ENCODE data around the gene VAV3. TPM values are rescaled to one million over a fixed set of nuclear protein-coding genes. Genes with fewer than 3 reads are reported as not detected.

Gene VAV3
- total and polyA plus RNA-seq, 10 donors = 10.5 to 63.0 (median 38.8) TPM

- no peak for DNase-seq
- H3K4me1 ChIP-seq = no peaks in the 10 kb centered on the region
- H3K9me3 ChIP-seq = peaks cover 0 to 19% (median 12%) of the 10 kb centered on the region in 8 donors
- 72 to 89% (median 80%) methylated on average over 2 of the region's 2 CpGs for WGBS, 5 donors
- peaks cover 0 to 47% (median 1%) of the 10 kb centered on the region in 6 donors for H3K36me3 ChIP-seq
- intact Hi-C loops (cut with DNase I; ENCODE audit: low total_unique reads) = no loop called here
- H3K27me3 ChIP-seq (replicated peaks in 1 of 7) = no peaks in the 10 kb centered on the region
- TF ChIP-seq CTCF (IDR thresholded peaks at IDR 0.05 in 8 of 11, conservative IDR thresholded peaks at IDR 0.05 in 3 of 11) (no peak), POLR2A (IDR thresholded peaks at IDR 0.05) (no peak), POLR2AphosphoS5 (IDR thresholded peaks at IDR 0.05) (no peak)
- H3K27ac ChIP-seq = no peak overlapping the region
- H3K4me3 ChIP-seq = no peak overlapping the region
Observed at GRCh38 chr1:107679411-107679953, 285.5 kb downstream of the VAV3 start.

DNA sequence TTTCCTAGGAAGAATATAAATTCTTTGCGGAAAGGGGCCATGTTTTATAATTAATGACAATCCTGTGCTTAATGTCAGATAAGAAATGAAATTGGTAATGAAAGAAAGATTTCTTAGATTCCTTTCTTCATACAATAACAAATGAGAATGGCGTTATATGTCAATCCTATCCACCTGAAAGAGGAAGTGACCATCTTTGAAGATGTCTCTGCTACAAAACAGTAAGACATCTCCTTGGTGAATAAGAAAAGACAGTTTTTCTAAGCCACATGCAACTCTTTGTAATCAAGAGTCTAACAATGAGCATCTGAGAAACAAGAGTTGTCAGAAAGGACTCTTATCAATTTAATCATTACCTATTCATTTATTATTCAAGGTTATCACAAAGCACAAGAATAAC lies 286.0 kb downstream of the VAV3 start:
- Histone ChIP-seq H3K9me3 (peaks cover 0 to 21% (median 13%) of the 10 kb centered on the region in 8 donors), H3K4me3 (no peak overlapping the region), H3K27me3 (replicated peaks in 1 of 7) (no peaks in the 10 kb centered on the region), H3K36me3 (peaks cover 0 to 45% (median 2%) of the 10 kb centered on the region in 6 donors), H3K4me1 (no peaks in the 10 kb centered on the region), H3K27ac (no peak overlapping the region)
- WGBS, 5 donors = 85 to 92% (median 91%) methylated on average over 2 of the region's 2 CpGs
- intact Hi-C loops (cut with DNase I; ENCODE audit: low total_unique reads) = no loop called here
- TF ChIP-seq POLR2A (IDR thresholded peaks at IDR 0.05) (no peak), POLR2AphosphoS5 (IDR thresholded peaks at IDR 0.05) (no peak), CTCF (IDR thresholded peaks at IDR 0.05 in 8 of 11, conservative IDR thresholded peaks at IDR 0.05 in 3 of 11) (no peak)
- no peak for DNase-seq

DNA sequence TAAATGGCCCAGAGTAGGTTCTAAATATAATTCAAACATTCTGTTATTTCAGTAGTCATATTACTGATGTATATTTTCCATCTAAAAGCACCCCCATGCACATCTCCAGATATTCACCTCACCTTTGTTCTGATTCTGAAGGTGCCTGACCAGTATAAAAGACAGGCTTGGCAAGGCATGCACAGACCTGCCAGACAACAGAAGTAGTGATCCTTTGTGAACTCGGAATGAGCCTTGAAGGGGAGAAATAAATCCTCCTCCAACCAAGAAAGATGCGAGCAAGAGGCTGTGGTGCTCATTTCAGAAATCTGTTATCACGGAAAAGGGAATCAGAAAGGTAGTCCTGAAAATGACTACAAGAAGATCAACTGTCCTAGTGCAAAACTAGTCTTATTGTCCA lies 287.3 kb downstream of the VAV3 start:
- Histone ChIP-seq H3K27me3 (replicated peaks in 1 of 7) (no peaks in the 10 kb centered on the region), H3K36me3 (peaks cover 0 to 32% (median 2%) of the 10 kb centered on the region in 6 donors), H3K9me3 (peaks cover 0 to 21% (median 13%) of the 10 kb centered on the region in 8 donors), H3K27ac (no peak overlapping the region), H3K4me3 (no peak overlapping the region), H3K4me1 (no peaks in the 10 kb centered on the region)
- intact Hi-C loops (cut with DNase I; ENCODE audit: low total_unique reads) = no loop called here
- DNase-seq = no peak
- TF ChIP-seq CTCF (IDR thresholded peaks at IDR 0.05 in 8 of 11, conservative IDR thresholded peaks at IDR 0.05 in 3 of 11) (no peak), POLR2AphosphoS5 (IDR thresholded peaks at IDR 0.05) (no peak), POLR2A (IDR thresholded peaks at IDR 0.05) (no peak)
- WGBS, 5 donors = 86 to 95% (median 93%) methylated on average over 3 of the region's 3 CpGs

- TF ChIP-seq POLR2AphosphoS5 (IDR thresholded peaks at IDR 0.05) (no peak), CTCF (IDR thresholded peaks at IDR 0.05 in 8 of 11, conservative IDR thresholded peaks at IDR 0.05 in 3 of 11) (no peak), POLR2A (IDR thresholded peaks at IDR 0.05) (no peak)
- intact Hi-C loops (cut with DNase I; ENCODE audit: low total_unique reads) = no loop called here
Observed at GRCh38 chr1:107674486-107674885, 290.5 kb downstream of the VAV3 start.

More at GRCh38 chr1:107674486-107674885, 290.5 kb downstream of the VAV3 start:
- no peak overlapping the region for H3K27ac ChIP-seq
- 63 to 82% (median 68%) methylated on average over 1 of the region's 1 CpG for whole genome bisulfite sequencing, 5 donors
- no peaks in the 10 kb centered on the region for H3K4me1 ChIP-seq
- peaks cover 0 to 29% (median 2%) of the 10 kb centered on the region in 6 donors for H3K36me3 ChIP-seq
- peaks cover 0 to 21% (median 13%) of the 10 kb centered on the region in 8 donors for H3K9me3 ChIP-seq
- H3K27me3 ChIP-seq (replicated peaks in 1 of 7) = no peaks in the 10 kb centered on the region
- no peak overlapping the region for H3K4me3 ChIP-seq
- no peak for DNase-seq

Measured in spleen (tissue), 11 donors.